GM12878 (cell line): Measurements from ENCODE around the gene UBE2O. TPM values are rescaled to one million over a fixed set of nuclear protein-coding genes. Genes with fewer than 3 reads are reported as not detected.

Experiments used
- EGR1 ChIP-seq, 2 experiments: IDR thresholded peaks; 1 replicate in 1 of 2; 2 replicates in 1 of 2; pipeline ENCODE4 v1.6.1; 2011 to 2012; ENCODE audit warnings: low read depth in 2 of 2, low read length in 2 of 2, borderline replicate concordance in 1 of 2, mild to moderate bottlenecking in 1 of 2, moderate library complexity in 1 of 2
- FOXK2 ChIP-seq: fragments of 450-650 bp; IDR thresholded peaks from 2 replicates; pipeline ENCODE4 v1.6.1; 2017; ENCODE audit warnings: mild to moderate bottlenecking, moderate library complexity
- HCFC1 ChIP-seq: fragments of 150-350 bp; IDR thresholded peaks from 2 replicates; pipeline ENCODE4 v1.6.1; 2014; ENCODE audit warnings: low read length
- HDAC2 ChIP-seq: fragments of 200-600 bp; sonication (generic); IDR thresholded peaks from 2 replicates; pipeline ENCODE4 v1.6.1; 2017
- MEF2A ChIP-seq: IDR thresholded peaks from 2 replicates; pipeline ENCODE4 v1.6.1; 2011; ENCODE audit warnings: low read depth, mild to moderate bottlenecking, low read length, moderate library complexity; ENCODE audit not compliant: insufficient read depth
- NFYB ChIP-seq: IDR thresholded peaks from 2 replicates; pipeline ENCODE4 v1.6.1; 2011; ENCODE audit warnings: low read depth, mild to moderate bottlenecking, low read length, improper control_type of control experiment, moderate library complexity; ENCODE audit not compliant: insufficient read depth
- NR2C1 ChIP-seq: fragments of 450-650 bp; IDR thresholded peaks from 2 replicates; pipeline ENCODE4 v1.6.1; 2017; ENCODE audit warnings: antibody characterized with exemption, mild to moderate bottlenecking, moderate library complexity
- NRF1 ChIP-seq: conservative IDR thresholded peaks from 2 replicates; pipeline ENCODE4 v1.6.1; 2011; ENCODE audit warnings: mild to moderate bottlenecking, low read depth, low read length, improper control_type of control experiment
- RUNX3 ChIP-seq: IDR thresholded peaks from 2 replicates; pipeline ENCODE4 v1.6.1; 2012; ENCODE audit warnings: low read length, inconsistent platforms
- SREBF2 ChIP-seq: IDR thresholded peaks from 2 replicates; pipeline ENCODE4 v1.6.1; 2012; ENCODE audit warnings: mild to moderate bottlenecking, low read length
- TCF3 ChIP-seq: IDR thresholded peaks from 2 replicates; pipeline ENCODE4 v1.6.1; 2012; ENCODE audit warnings: low read depth, mild to moderate bottlenecking, low read length, borderline replicate concordance; ENCODE audit not compliant: insufficient read depth
- polyA plus RNA-seq, 11 experiments: library from polyadenylated mRNA; depleted of rRNA in 4 of 11; unstranded in 6 of 11; stranded (reverse) in 5 of 11; fragments of >200 nt; fragmentation: Nextera tagmentation in 4 of 11; fragmentation: Illumina TruSeq in 1 of 11; extraction: Ambion mirVana in 4 of 11; extraction: Trizol in 1 of 11; gene quantifications; 1 replicate in 1 of 11; 2 replicates in 10 of 11; pipeline versions ENCODE4 v1.2.1 to v1.2.3, GENCODE V29; 2011 to 2016; ENCODE audit warnings: inconsistent platforms in 2 of 11, missing spikeins in 2 of 11, low read depth in 1 of 11
- total RNA-seq, 4 experiments: library from RNA; depleted of rRNA in 3 of 4; stranded (reverse); fragments of >200 nt in 3 of 4; fragmentation: Illumina TruSeq in 1 of 4; extraction: Trizol in 1 of 4; gene quantifications; 2 replicates each; pipeline versions ENCODE4 v1.2.1 to v1.2.3, GENCODE V29; 2013 to 2021
- TF ChIP-seq, protein P1 (sequence below): IDR thresholded peaks from 2 replicates; pipeline ENCODE4 v1.6.1; 2011; ENCODE audit warnings: borderline replicate concordance, low read depth, mild to moderate bottlenecking, moderate library complexity, low read length; ENCODE audit not compliant: insufficient read depth, poor library complexity, severe bottlenecking
- TF ChIP-seq, protein P2 (sequence below): IDR thresholded peaks from 2 replicates; pipeline ENCODE4 v1.6.1; 2012; ENCODE audit warnings: low read depth, low read length, improper control_type of control experiment
- TF ChIP-seq, protein P3 (sequence below): IDR thresholded peaks from 2 replicates; pipeline ENCODE4 v1.6.1; 2011; ENCODE audit warnings: low read depth, mild to moderate bottlenecking, low read length, moderate library complexity, borderline replicate concordance; ENCODE audit errors: extremely low read depth

Gene UBE2O
- total and polyA plus RNA-seq, 10 of the 15 experiments (the other 5 are each of a cell fraction or from before 2014, with no cell fraction given) = 2.1 to 39.0 (median 14.1) TPM

DNA sequence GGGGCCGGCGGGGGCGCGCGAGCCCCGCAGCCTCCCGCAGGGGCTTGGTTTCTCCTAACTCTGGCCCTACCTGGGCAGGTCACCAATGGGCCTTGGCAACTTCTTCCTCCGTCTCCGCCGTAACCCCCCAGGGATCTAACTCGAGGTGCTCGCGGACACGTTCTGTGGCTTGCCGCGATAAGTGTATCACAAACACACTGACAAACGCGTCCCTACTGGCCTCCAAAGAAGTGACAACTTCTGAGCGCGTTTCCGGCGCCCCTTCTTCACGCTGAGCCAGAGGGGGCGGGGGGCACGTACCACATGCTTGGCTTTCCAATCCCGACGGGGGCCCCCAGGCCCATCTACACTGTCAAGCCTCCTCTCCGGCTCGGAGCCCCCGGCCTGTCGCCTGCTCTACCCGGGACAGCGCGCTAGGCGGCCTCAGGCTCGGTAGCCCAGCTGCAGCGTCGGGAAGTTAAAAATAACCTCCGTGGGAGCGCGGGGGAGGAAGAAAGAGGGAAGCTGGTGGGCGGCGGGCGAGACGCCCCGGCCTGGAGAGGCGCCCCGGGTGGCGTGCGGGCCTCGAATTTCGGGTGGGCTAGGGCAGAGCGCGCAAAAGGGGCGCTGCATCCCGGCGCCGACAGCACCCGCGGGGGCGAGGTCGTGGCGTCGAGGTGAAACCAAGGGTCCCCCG lies 69.3 kb downstream of the UBE2O start (continued):
- TF ChIP-seq, protein P1, sequence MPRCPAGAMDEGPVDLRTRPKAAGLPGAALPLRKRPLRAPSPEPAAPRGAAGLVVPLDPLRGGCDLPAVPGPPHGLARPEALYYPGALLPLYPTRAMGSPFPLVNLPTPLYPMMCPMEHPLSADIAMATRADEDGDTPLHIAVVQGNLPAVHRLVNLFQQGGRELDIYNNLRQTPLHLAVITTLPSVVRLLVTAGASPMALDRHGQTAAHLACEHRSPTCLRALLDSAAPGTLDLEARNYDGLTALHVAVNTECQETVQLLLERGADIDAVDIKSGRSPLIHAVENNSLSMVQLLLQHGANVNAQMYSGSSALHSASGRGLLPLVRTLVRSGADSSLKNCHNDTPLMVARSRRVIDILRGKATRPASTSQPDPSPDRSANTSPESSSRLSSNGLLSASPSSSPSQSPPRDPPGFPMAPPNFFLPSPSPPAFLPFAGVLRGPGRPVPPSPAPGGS = no peak
- TF ChIP-seq EGR1 (IDR thresholded peaks at IDR 0.05; ENCODE audit: borderline replicate concordance in 1 of 2, low read depth in 2 of 2, low read length in 2 of 2) (peak in 1 of 2 experiments; percentile 40; a peak in 1 of 3 replicates), NRF1 (no peak), NR2C1 (no peak), HCFC1 (no peak), SREBF2 (no peak), NFYB (no peak), TCF3 (no peak), RUNX3 (no peak), HDAC2 (no peak), MEF2A (0 out of 2 replicates have a peak, but pooled peaks have one; percentile 40), FOXK2 (no peak)
- TF ChIP-seq, protein P2, sequence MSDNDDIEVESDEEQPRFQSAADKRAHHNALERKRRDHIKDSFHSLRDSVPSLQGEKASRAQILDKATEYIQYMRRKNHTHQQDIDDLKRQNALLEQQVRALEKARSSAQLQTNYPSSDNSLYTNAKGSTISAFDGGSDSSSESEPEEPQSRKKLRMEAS = no peak; the same call in 1 of the 2 replicates
- TF ChIP-seq, protein P3, sequence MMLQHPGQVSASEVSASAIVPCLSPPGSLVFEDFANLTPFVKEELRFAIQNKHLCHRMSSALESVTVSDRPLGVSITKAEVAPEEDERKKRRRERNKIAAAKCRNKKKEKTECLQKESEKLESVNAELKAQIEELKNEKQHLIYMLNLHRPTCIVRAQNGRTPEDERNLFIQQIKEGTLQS = no peak
- TF ChIP-seq, all 136 proteins: peak for 10
